Measurements from ENCODE around the gene ATRNL1. TPM values are rescaled to one million over a fixed set of nuclear protein-coding genes. Genes with fewer than 3 reads are reported as not detected.

ATRNL1 gene
- polyA plus RNA-seq, 3 donors: not detected

- Histone ChIP-seq H3K27ac (ENCODE audit: low read depth in 1 of 2, low read length in 2 of 2) (no peak overlapping the region), H3K4me2 (replicated peaks; ENCODE audit: extremely low read depth, low read length, poor library complexity, severe bottlenecking) (no peak overlapping the region), H2AFZ (ENCODE audit: insufficient read depth, low read depth, low read length, poor library complexity, severe bottlenecking) (no peak overlapping the region), H3K79me2 (ENCODE audit: insufficient read depth, low read length) (no peaks in the 10 kb centered on the region), H3K9me3 (replicated peaks in 1 of 2; ENCODE audit: control insufficient read depth in 1 of 2, insufficient read depth in 1 of 2, low read length in 2 of 2) (no peaks in the 10 kb centered on the region), H3K4me3 (replicated peaks in 1 of 3; ENCODE audit: low read depth in 2 of 3, low read length in 3 of 3) (no peak overlapping the region), H3K27me3 (ENCODE audit: control insufficient read depth in 2 of 2, insufficient read depth in 2 of 2, low read length in 2 of 2) (no peaks in the 10 kb centered on the region), H3K9ac (ENCODE audit: insufficient read depth, low read length, poor library complexity, severe bottlenecking) (no peak overlapping the region), H4K20me1 (ENCODE audit: insufficient read depth, low read length) (no peaks in the 10 kb centered on the region), H3K36me3 (replicated peaks in 1 of 2; ENCODE audit: control insufficient read depth in 1 of 2, insufficient read depth in 2 of 2, low read length in 2 of 2) (no peaks in the 10 kb centered on the region), H3K4me1 (ENCODE audit: control insufficient read depth in 1 of 2, insufficient read depth in 2 of 2, low read length in 2 of 2) (no peaks in the 10 kb centered on the region)
- Mint-ChIP-seq H3K4me1 (no peaks in the 10 kb centered on the region), H3K27ac (no peak overlapping the region), H3K9me3 (peaks cover 0 to 6% (median 2%) of the 10 kb centered on the region in 7 donors), H3K27me3 (ENCODE audit: low read depth in 3 of 3) (peaks cover 0 to 2% (median 0%) of the 10 kb centered on the region in 3 donors), H3K36me3 (no peaks in the 10 kb centered on the region), H3K4me3 (no peak overlapping the region)
- no peak for TF ChIP-seq CTCF (IDR thresholded peaks at IDR 0.05)
- no CpG with 5 or more reads among the region's 1 CpG for WGBS (ENCODE audit: insufficient coverage)
- DNase-seq: no peak
- intact Hi-C loops (cut with micrococcal nuclease): no loop called here
These were observed 545.1 kb downstream of the ATRNL1 start for GRCh38 chr10:115638246-115638645.

- no peak for DNase-seq
- TF ChIP-seq CTCF (IDR thresholded peaks at IDR 0.05): no peak
- no peak overlapping the region for H3K4me3 Mint-ChIP-seq
These were observed 556.1 kb downstream of the ATRNL1 start for GRCh38 chr10:115649217-115649616.

More at GRCh38 chr10:115649217-115649616, 556.1 kb downstream of the ATRNL1 start:
- no peaks in the 10 kb centered on the region for H3K4me1 Mint-ChIP-seq
- peaks cover 0 to under 1% (median 0%) of the 10 kb centered on the region in 7 donors for H3K9me3 Mint-ChIP-seq
- no peaks in the 10 kb centered on the region for H3K27me3 Mint-ChIP-seq (ENCODE audit: low read depth in 3 of 3)
- no peak overlapping the region for H3K4me3 ChIP-seq (replicated peaks in 1 of 3; ENCODE audit: low read depth in 2 of 3, low read length in 3 of 3)
- no peaks in the 10 kb centered on the region for H4K20me1 ChIP-seq (ENCODE audit: insufficient read depth, low read length)
- no peaks in the 10 kb centered on the region for H3K27me3 ChIP-seq (ENCODE audit: control insufficient read depth in 2 of 2, insufficient read depth in 2 of 2, low read length in 2 of 2)
- H3K27ac ChIP-seq (ENCODE audit: low read depth in 1 of 2, low read length in 2 of 2): no peak overlapping the region
- H3K27ac Mint-ChIP-seq: no peak overlapping the region
- 100% methylated on average over 1 of the region's 3 CpGs for WGBS (ENCODE audit: insufficient coverage)
- no peaks in the 10 kb centered on the region for H3K4me1 ChIP-seq (ENCODE audit: control insufficient read depth in 1 of 2, insufficient read depth in 2 of 2, low read length in 2 of 2)
- H2AFZ ChIP-seq (ENCODE audit: insufficient read depth, low read depth, low read length, poor library complexity, severe bottlenecking): no peak overlapping the region
- H3K36me3 ChIP-seq (replicated peaks in 1 of 2; ENCODE audit: control insufficient read depth in 1 of 2, insufficient read depth in 2 of 2, low read length in 2 of 2): no peaks in the 10 kb centered on the region
- H3K79me2 ChIP-seq (ENCODE audit: insufficient read depth, low read length): no peaks in the 10 kb centered on the region
- no peak overlapping the region for H3K4me2 ChIP-seq (replicated peaks; ENCODE audit: extremely low read depth, low read length, poor library complexity, severe bottlenecking)
- H3K9me3 ChIP-seq (replicated peaks in 1 of 2; ENCODE audit: control insufficient read depth in 1 of 2, insufficient read depth in 1 of 2, low read length in 2 of 2): no peaks in the 10 kb centered on the region
- no peak overlapping the region for H3K9ac ChIP-seq (ENCODE audit: insufficient read depth, low read length, poor library complexity, severe bottlenecking)
- H3K36me3 Mint-ChIP-seq: no peaks in the 10 kb centered on the region
- intact Hi-C loops (cut with micrococcal nuclease): no loop called here

Data from CD14-positive monocyte (primary cell).